HG02981 (cell line): ENCODE measurements around the gene KCNK5.

Experiments
- ATAC-seq: cut with Tn5 transposase; IDR thresholded peaks from one replicate; pipeline ENCODE4 v1.9.1; 2021; ENCODE audit warnings: mild to moderate bottlenecking, moderate library complexity; ENCODE audit not compliant: unreplicated experiment

Gene KCNK5

GRCh38 chr6:39143238-39143930 is 85.9 kb downstream of the KCNK5 start:
- ATAC-seq: no peak

GRCh38 chr6:39140556-39141167 is 88.6 kb downstream of the KCNK5 start:
- ATAC-seq: no peak
